Stimulated activated naive CD8-positive, alpha-beta T cell treated with anti-CD3 and anti-CD28 coated beads, Interleukin-15, Interleukin-2, amounts not matched to agents 100 U/mL and 50 U/mL, for 24 hours (primary cell): Measurements from ENCODE around the gene STRA8.

Source experiments
- ATAC-seq: fragments of 150-1000 bp; cut with Tn5 transposase; one replicate; pipeline ENCODE4 v1.10.0; 2021
- DNase-seq: peaks from one replicate; pipeline ENCODE4 v3.0.0; 2021

The STRA8 gene

DNA sequence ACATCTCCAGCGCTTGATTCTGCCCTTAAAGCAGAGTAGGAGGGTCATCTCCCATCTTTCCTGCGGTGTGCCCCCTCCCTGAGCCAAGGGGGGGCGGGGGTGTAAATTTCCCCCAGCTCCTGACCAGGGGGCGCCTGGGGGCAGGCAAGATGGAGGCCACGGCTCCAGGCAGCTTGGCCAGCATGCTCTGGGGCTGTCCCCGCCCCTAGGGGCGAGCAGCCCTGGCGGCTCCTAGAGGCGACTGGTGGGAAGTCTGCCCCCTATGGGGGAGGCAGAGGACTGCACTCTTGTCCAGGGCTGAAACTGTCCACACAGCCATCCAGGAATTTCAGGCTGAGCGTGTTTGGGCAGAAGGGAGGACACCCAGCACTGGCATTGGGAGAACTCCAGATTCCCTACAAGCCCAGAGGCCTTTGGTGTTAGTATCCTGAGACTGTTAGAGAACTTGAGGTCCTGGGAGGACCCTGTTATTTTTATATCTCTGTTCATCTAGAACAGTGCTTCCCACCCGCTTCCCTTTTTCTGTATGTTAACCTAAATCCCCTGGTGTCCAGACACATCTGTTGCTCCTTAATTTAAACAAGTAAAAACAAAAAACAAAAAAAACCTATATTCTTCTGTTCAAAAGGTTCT is 4.6 kb downstream of the STRA8 start:
- ATAC-seq (no peak), DNase-seq (peak; percentile 34)

DNA sequence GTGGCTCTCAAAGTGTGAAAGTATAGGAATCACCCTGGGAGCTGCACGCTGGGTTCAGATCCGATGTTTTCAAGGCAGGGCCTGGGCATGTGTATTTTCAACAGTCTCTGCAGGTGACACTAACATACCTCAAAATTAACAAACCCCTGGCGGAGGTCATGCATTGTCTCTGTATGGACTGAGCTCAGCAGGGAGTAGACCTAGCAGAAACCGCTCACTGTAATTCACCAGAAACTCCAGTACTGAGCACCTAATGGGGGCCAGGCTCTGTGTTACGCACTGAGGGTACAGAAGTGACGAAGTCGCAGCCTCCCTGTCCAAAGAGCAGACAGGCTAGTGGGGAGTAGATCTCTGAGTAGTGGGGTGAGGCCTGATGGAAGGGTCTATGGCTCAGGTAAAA is 5.6 kb downstream of the STRA8 start:
- ATAC-seq: no peak
- DNase-seq: no peak

DNA sequence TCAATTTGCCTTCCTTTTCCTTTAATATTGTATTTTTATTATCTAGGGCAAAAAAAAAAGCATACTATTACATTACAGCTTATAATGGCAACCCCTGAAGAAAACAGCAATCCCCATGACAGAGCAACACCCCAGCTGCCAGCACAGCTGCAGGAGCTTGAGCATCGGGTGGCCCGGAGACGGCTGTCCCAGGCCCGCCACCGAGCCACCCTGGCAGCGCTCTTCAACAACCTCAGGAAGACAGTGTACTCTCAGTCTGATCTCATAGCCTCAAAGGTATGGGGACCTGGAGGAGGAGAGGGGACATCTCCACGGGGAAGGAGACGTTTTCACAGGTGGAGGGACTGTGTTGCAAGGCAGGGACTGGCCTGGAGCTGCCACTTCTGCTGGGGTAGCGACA is 6.8 kb downstream of the STRA8 start:
- ATAC-seq: no peak
- DNase-seq: no peak

DNA sequence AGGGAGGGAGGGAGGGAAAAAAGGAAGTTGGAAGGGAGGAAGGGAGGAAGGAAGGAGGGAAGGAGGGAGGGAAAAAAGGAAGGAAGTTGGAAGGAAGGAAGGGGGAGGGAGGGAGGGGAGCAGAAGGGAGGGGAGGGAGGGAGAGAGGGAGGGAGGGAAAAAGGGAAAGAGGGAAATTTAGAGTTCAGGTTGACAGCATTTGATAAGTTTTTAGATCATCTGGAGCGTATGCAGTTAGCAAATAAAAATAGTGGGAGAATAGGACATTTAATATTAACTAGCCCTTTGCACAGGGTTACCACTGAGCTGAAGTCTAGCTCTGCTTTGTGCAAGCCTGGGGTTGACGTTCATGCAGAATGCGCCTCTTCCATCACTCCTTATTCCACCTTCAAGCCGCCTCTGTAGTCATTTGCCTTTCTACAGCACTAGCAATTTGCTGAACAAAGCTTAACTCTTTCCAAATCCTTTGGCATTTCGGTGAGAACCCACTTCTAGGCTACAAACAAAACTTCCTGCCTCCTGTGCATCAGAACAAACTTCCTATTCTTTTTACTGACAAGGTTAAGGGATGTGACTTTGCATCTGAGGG is 8.6 kb downstream of the STRA8 start:
- ATAC-seq: no peak
- DNase-seq: no peak

DNA sequence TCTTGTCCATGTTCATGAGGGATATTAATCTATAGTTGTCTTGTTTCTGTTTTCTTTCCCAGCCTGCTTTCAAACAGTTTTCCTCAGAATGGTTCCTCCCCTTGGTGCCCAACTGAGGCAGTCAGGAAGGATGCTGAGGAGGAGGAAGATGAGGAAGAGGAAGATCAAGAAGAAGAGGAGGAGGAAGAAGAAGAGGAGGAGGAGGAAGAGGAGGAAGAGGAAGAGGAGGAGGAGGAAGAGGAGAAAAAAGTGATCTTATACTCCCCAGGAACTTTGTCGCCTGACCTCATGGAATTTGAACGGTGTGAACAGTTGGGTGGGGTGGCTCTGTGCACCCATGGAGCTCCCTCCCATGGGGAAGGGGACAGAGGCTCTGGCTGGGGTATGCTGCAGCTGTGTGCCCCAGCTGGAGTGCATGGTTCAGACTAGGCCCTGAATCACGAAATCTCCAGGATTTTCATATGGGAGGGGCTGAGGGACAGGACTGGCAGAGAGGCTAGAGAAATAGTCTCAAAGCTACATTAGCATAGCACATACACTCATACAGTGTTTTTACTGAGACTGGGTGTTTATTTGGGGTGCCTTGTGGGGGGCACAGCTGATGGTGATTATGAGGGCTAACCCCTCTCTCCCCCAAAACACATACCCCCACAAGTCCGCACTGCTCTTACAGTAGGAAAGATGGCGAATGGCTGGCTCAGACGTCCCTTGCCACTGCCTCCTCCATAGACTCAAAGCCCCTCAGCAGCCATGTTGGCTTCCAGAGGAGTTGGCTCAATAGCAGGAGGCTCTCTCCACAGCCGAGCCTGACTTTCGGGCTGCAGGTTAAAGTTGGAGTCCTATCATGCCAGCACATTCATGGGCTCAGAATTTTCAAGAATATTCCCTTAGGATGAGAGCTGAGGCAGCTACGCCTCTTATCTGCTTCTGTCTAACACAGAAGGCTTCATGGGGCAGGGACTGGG is 11.9 kb downstream of the STRA8 start:
- DNase-seq (no peak), ATAC-seq (no peak)

DNA sequence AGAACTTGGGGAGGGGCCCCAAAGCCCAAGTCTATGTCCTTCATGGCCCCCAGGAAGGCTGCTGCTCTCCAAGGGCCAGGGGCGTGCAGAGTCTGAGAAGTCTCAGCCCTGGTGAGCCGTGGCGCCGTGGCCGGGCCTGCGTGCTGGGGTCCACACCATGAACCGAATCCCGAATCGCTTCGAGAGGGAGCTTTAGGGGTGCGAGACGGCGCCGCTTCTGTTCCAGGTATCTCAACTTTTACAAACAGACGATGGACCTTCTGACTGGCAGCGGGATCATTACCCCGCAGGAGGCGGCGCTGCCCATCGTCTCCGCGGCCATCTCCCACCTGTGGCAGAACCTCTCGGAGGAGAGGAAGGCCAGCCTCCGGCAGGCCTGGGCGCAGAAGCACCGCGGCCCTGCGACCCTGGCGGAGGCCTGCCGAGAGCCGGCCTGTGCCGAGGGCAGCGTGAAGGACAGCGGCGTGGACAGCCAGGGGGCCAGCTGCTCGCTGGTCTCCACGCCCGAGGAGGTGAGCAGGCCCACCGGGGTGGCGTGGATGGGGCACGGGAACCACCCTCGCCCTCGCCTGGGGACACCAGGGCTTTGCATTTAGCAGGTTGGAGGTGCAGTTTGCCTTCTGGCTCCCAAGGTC is 12.7 kb downstream of the STRA8 start:
- ATAC-seq (no peak), DNase-seq (no peak)

DNA sequence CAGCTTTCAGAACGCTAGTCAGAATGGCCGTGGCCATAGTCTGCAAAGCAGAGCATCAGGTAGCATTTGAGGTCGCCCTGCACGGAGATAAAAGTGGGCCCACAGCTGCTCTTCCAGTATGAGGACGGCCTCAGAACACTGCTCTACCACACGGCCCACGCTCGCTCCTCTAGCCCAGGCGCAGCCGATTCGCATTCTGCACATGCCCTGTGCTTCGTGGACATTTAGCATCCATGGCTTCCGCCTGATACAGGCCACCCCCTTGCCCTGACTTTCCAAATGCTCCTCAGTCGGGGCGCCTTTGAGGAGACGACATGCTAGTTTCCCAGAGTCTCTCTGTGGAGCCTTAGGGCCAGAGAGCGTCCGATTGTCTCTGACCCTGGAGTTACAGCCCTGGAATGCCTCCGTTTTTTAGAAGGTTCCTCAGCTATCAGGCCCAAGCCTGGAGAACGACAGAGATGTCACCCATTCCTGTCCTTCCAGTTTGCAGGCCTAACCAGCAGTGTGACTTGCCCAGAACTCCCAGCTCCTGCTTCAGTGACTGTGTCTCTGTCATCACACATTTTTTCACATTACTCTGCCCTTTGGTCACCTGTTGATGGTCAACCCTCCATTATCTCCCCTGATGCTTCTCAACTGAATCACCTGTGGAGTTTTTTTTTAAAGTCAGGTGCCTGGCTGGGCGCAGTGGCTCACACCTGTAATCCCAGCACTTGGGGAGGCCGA is 14.3 kb downstream of the STRA8 start:
- no peak for ATAC-seq
- DNase-seq: no peak

DNA sequence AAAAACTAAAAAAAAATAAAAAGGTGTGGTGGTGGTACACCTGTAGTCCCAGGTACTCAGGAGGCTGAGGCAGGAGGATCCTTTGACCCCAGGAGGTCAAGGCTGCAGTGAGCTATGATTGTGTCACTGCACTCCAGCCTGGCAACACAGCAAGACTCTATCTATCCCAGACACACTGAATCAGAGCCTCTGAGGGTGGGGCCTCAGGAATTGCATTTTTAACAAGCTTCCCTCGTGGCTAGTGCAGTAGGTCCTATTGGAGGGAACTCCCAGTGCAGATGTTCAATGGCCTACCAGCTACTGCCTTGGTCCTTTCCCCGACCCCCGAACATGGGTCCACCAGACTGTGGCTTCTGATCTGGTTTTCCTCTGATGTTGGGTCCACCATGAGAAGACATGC is 14.9 kb downstream of the STRA8 start:
- DNase-seq (no peak), ATAC-seq (no peak)

DNA sequence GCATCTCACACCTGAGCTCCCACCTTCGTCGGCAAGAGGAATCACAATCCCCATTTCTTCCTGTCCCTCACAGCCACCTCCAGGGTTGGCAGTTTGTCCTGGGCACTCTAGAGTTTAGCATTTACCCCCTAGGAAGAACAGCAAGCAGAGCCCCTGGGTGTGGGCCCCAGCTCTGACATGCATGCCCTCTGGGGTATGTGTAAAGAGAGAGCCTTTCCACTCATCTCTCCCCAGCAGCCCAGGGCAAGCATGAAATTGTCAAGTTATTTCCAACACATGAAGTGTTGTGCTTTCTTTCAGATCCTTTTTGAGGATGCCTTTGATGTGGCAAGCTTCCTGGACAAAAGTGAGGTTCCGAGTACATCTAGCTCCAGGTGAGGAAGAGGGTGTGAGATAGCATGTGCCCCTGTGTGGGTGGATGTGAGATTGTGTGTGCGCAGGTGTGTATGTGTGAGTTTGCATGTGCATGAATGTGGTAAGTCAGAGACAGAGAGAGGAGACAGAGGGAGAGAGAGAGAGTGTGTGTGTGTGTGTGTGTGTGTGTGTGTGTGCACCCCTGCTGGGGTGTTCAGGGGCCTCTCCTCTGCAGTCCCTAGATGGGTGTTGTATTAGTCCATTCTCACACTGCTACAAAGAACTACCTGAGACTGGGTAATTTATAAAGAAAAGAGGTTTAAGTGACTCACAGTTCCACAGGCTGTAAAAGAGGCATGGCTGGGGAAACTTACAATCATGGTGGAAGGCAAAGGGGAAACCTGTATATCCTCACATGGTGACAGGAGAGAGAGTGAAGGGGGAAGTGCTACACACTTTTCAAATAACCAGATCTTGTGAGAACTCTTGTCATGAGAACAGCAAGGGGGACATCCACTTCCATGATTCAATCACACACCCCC is 18.1 kb downstream of the STRA8 start:
- ATAC-seq (peak; percentile 60), DNase-seq (no peak)

DNA sequence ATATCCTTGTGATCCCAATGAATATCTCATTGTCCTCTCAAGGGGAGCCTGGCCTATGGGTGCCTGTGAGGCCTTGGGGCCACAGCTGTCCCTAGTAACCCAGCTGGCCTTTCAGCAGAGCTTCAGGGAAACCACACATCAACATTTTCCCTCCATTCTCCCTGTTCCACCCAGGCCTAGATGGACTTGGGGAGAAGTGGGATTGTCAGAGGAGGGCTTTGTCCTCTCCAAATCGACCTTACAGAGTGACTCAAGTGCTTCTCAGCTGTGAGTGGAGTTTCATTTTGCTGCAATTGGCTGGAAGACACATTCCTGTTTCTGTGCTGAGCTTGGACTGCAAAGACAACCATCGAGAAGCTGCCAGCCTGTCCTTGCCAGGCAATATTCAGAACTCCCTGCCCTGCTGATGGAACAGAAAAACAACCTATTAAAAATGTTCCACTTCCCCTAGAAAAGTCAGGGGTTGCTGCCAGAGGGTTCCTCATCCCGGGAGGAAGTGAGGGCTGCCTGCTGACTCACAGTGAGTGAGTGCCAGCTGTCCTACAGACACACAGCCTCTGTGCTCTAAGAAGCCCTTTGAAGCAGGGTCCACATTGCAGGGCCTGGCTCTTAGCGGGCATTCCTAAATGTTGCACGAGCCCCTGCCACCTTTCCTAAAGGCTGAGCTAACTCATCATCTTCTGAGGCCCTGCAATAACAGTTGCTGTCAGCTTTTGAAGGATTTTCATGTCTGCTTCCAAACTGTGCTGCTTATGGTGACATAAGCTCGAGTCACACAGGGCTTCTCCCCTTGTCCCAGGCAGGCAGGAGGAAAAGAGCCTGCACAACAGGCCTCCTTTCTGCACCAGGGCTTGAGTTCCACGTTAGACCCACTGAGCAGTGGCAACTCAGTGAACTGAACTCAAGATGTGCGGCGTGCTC is 20.5 kb downstream of the STRA8 start:
- ATAC-seq: no peak
- DNase-seq: no peak

DNA sequence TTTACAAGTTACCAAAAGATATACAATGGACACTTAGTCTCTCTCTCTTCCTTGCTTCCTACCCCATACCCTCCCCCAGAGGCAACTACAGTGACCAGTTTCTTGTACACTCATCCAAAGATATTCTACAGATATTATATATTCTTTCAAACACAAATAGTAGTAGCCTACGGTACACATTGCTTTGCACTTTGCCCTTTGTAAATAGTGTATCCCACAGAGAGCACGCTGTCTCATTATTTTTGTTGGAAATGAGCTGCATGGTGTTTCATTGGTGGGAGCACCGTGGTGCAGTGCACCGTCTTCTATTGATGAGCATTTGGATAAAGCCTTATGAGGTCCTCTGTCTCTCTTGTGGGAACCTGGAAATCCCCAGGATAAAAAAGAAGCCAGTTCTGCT is 24.2 kb downstream of the STRA8 start:
- ATAC-seq: no peak
- no peak for DNase-seq

DNA sequence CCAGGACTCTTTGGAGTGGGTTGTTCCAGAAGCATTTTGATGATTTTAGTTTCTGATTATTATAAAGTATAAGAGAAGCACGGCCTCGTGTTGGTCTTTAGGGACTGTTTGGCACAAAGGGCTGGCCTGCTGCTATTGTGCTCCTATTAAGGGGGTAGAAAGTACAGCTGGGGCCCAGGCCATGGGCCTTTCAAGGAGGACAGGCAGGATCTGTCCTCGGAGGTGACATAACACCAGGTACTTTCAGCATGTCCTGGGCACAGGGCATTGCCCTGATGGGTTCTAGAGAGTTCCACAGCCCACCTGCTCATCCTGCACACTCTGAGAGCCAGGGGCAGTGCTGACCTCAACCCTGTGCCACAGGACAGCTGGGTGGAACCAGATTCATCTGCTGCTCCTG is 24.9 kb downstream of the STRA8 start:
- ATAC-seq: no peak
- no peak for DNase-seq

DNA sequence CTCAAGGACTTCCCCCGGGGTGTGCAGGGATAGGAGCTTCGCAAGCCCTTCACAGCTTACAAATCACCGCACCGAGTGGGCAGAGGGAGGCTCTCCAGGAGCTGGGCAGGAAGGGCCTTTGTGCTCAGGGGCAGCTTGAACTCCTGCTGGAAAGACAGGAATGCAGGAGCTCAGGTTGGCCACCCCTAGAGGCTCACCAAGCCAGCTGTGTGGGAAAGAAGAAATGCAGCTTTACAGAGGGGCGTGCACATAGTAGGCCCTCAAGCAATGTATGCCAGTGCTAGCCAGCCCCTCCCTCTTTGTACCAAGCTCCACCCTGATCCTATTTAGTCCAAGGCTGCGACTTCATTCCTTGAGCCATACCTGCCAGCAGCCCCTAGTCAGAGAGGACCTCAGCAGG is 26.1 kb downstream of the STRA8 start:
- ATAC-seq: no peak

DNA sequence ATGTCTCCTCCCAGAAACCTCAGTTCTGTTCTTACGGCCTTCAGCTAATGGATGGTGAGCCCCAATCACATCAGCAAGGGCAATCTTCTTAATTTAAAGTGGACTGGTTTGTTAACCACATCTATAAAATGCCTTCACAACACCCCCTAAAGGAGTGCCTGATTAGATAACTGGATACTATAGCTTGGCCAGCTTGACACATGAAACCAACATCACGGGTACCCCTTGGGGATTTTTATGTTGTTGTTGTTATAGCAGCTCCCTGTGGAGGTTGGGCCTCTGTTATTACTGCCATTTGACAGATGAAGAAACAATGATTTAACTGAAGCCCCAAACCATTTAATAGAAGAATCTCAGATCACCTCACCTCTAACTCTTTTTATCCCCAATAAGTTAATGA is 26.8 kb downstream of the STRA8 start:
- ATAC-seq: no peak
- no peak for DNase-seq

More for the DNA sequence above, 26.1 kb downstream of the STRA8 start:
- no peak for DNase-seq

DNA sequence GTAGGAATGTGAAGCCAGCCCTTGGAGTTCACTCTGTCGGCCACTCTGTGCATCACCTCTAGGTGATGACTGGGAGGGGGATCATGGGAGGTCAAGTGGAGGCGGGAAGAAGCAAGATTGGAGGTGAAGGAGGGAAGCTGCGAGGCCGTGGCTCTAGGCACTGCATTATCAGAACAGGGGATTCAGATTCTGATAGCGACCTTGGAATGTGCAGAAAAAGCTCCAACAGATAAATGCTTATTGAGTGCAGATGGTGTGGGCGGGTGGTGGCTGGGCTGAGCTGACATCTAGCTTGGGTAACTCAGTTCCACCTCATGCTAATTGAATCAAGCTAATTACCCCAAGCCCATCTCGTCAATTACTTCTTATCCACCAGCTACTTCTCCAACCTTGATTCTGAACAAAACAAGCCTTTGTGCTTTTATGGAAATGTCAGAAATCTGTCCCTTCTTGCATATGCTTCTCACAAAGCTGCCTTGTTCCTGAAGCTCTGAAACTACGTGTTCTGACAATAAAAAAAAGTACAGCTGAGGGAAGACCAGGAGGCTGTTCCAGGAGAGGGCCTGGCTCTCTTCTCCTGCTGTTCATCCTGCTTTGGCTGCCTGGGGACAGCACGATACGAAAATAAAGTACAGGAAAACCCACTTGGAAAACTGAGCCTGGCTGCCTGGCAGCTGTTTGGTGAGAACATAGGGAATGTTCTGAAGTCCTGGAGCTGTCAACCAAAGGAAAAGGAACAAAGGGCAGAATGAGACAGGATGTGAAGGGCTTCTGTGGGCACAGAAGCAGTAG is 27.5 kb downstream of the STRA8 start:
- DNase-seq: no peak
- ATAC-seq: no peak

DNA sequence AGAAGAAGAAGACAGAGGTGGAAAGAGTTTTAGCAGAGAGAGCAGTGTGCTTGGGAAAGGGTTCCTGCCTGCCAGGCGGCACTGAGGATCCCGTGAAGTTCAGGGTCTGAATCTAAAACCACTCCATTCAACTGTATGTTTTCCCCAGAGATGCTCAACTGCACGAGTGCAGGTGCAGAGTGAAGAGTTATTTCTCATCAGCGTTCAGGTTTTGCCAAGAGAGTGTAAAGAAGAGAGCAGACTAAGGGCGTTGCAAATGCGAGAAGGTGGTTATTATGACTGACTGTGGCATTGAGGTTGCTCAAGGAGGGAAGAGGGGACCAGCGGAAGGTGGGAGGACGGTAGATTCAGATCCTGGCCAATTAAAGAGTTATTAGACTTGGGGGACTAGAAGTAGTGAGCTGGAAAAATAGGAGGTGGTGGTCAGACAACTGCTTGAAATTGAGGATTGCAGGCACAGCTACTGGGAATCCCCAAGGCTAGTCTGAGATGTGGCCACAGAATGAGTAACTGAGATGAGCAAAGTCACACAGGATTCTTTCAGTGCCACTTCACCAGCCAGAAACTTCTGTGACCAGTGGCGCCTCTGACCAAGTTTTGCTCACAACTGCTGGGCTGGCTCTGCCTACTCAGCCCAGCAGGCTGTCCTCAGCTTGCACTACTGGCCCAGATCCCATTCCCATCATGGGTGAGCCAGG is 29.1 kb downstream of the STRA8 start:
- DNase-seq: no peak

DNA sequence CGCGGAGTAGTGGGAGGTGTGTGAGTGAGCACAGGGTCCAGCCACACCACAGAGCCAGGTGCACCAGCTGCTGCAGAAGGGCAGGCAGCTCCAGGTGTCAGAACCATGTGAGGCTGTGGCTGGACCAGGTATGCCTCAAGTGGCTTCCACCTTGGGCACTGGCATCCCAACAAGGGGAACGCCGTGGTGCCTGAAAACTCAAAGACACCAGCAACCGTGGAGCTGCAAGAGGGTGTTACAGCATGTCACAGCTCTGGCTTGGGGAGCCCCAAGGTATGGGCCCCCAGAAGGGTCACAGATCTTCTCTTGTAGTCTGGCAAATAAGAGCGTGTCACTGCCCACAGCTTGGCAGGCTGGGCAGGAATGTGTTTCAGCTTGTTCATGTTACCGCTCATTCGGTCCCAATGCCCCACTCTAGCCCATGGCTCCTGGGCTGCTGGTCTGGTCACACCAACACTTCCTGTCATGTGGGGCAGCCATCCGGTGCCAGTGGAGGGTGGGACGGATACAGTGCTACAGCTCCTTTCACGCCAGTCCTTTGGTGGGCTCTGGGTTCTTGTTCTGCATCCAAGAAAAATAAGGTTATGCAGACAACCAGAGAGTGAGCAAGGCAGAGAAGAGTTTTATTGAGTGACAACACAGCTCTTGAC is 29.8 kb downstream of the STRA8 start:
- no peak for ATAC-seq
- no peak for DNase-seq

More for the DNA sequence above, 29.1 kb downstream of the STRA8 start:
- ATAC-seq: no peak

DNA sequence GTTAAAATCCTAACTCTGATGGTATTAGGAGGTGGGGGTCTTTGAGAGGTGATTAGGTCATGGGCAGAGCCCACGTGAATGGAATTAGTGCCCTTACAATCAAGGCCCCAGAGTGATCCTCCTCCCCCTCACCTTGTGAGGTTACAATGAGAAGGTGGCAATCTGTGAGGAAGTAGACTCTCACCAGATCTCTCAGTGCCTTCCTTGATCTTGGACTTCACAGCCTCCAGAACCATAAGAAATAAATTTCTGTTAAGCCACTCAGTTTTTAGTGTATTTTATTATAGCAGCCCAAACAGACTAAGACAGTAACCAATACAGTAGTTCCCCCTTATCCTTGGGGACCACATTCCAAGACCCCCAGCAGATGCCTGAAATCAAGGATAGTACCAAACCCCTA is 32.0 kb downstream of the STRA8 start:
- ATAC-seq: no peak
- no peak for DNase-seq
